HTERT RPE-1 (cell line): ENCODE measurements around the gene SLC24A4.

Source experiments
- in situ Hi-C: fragments of 300-500 bp; cut with MboI; formaldehyde crosslinking; loops from 4 replicates; pipeline ENCODE4 v1.14.3; 2020; ENCODE audit warnings: low sequenced_read_pairs

The SLC24A4 gene

DNA sequence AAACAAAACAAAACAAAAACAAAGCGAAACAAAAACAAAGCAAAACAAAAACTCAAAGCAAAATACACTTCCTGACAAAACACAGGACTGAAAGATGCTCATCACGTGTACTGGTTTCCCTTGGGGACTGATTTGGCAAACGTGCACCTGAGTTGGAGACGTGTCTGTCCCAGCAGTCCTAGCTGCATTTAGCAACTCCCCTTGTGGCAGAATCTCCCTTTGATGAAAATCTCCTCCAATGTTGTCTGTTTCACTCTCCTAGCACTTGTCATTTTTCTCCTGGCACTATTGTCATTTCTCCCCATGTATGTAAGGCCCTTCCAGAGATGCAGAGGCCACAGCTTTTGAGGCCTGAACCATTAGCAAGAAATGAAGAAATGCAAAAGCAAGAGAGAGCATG, 6.8 kb upstream of the SLC24A4 start:
- in situ Hi-C loops: no loop called here

DNA sequence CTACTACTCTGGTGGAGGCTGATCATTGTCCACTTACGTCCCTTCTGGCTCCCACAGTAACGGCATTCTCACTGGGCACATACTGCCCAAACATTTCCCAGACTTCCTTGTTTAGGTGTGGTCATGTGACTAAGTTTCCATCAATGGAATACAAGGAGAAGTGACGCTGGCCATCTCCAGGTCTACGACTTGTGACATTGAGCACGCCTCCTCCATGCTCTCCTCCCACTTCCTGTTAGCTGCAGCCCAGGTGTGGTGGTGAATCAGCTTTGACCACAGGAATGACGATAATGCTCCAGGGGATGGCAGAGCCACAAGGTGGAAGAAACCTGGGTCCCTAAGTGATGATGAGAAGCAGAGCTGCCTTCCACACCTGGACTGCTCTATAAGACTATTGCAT, 6.0 kb upstream of the SLC24A4 start:
- in situ Hi-C loops: no loop called here

GRCh38 chr14:92317511-92317910, 5.5 kb upstream of the SLC24A4 start:
- in situ Hi-C loops: no loop called here

DNA sequence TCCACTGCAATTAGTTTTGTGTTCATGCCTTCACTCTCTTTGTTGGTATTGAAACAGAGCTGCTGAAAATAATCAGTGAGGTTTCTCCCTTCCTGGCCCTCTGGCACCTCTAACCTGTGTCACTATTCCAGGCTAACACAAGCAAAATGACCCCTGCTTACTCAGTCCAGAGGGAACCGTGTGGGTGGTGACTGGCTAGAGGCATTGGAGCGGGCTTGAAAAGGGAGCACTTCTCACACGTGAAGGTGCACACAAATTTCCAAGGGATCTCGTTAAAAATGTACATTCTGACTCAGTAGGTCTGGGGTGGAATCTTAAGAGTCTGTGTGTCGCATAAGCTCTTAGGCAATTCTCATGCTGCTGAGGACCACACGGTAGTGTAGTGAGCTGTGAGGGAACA, 1.3 kb upstream of the SLC24A4 start:
- in situ Hi-C loops: no loop called here

- in situ Hi-C loops: no loop called here
Observed at GRCh38 chr14:92322516-92322915, 449 bp upstream of the SLC24A4 start.

- in situ Hi-C loops: no loop called here
Observed at GRCh38 chr14:92323916-92324818, 1.2 kb downstream of the SLC24A4 start.

- in situ Hi-C loops: no loop called here
Observed at GRCh38 chr14:92325835-92326234, 2.9 kb downstream of the SLC24A4 start.

DNA sequence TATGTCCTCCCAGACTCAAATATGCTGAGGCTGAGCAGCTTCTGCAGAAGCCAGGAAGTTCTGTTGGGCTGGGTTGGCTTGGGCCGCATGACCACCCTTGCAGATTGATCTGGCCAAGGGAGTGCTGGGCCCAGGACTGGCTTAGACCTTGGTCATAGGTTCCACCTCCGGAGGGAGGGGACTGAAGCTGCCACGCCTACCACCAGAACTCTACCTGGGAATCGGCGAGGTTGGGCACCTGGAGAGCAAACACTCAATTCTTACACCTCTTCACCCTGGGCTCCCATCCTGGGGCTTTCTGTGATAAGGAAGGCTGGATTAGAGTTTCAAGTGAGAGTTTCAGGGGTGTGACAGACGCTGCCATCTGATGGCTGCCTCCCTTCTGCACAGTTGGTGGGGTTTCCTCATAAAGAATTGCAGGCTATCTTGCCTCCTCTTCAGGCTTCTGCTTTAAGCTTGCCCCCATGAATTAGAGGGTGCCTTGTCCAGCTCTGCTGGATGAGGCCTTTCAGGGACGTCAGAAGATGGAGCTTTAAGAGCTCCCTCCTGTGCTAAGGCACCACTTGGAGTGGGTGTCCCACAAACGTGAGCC, 5.8 kb downstream of the SLC24A4 start:
- in situ Hi-C loops: no loop called here

DNA sequence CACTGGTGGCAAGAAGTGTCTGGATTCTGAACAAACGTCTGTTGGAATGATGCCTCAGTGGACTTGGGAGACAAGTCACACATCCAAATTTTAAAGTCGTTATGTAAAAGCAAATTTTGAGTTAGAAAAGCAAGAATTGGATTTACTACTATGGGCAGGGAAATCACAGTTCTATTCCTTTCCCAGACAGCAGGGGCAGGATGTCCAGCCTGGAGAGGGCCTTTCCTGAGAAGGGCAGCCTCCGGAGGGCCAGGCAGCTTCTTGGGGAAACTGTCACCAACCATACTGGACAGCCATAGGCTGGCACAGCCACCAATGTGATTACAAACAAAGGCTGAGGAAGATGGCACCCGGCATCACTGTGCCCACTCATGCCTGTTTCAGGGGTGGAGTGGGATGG, 11.1 kb downstream of the SLC24A4 start:
- in situ Hi-C loops: no loop called here

DNA sequence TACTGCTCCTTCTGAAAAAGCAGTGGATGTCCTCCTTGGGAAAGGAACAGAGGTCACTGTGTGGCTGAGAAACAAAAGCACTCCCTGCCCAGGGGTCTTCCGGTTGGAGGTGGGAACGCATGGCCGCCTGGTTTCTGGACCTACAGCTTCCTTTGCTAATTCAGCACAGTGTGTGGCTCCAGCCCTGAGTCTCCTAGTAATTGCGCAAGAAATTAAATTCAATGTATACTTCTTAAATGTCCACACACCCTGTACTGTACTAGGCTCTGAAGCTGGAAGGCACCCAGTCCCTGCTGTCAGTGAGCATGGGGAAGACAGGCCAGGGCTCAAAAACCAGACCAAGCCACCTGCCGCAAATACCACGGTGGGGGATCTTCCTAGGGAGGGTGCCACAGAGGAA, 13.4 kb downstream of the SLC24A4 start:
- in situ Hi-C loops: no loop called here

GRCh38 chr14:92339426-92339825, 16.5 kb downstream of the SLC24A4 start:
- in situ Hi-C loops: no loop called here

DNA sequence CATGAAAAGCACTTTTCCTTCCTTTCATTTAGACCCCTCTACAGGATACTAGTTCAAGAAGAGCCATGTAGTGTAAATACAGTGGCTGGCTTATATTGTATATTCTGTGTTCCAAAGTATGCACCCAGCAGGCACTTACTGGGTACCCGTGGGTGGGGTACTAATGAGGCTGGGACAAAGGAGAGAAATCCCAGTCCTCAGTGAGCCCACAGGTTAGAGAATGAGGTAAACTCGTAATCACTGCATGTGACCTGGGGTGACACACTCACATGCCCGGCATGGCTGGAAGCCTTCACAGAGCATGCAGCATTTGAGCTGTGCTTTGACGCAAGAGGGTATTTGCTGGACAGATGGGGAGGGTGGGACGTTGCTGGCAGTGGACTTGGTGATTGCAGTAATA, 17.1 kb downstream of the SLC24A4 start:
- in situ Hi-C loops: no loop called here

- in situ Hi-C loops: no loop called here
Observed at GRCh38 chr14:92340931-92341330, 18.0 kb downstream of the SLC24A4 start.

DNA sequence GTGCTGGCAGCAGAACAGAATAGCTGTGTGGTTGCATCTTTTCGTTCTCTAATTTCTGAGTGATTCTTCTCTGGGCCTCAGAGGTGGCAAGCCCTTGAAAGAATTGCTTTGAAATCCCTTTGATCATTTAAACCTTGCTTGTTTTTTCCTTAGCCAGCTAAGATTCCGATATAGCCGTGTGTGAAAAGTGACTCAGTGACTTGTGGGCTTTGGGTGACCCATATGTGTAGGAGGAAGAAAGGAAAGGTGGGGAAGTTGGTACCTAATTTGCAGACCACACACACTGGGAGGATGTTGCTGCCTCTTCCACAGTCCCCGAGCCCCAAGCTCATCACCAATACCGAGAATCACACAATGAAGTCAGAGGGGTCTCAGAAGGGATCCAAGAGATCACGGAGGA, 18.8 kb downstream of the SLC24A4 start:
- in situ Hi-C loops: no loop called here

DNA sequence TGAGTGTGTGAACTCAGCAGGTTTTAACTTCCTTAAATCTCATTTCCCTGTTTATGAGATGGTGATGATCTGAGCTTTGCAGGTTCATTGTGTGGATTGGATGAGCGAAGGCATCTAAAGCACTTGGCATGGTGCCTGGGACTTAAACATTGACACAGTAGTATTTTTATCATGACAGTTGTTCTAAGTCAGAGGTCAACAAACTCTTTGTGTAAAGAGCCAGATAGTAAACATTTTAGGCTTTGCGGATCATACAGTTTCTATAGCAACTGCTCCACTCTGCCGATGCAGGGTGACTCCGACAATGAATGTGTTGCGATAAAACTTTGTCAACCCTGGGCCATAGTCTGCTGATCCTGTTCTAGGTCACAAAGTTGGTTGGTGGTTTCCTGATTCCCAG, 25.2 kb downstream of the SLC24A4 start:
- in situ Hi-C loops: no loop called here

DNA sequence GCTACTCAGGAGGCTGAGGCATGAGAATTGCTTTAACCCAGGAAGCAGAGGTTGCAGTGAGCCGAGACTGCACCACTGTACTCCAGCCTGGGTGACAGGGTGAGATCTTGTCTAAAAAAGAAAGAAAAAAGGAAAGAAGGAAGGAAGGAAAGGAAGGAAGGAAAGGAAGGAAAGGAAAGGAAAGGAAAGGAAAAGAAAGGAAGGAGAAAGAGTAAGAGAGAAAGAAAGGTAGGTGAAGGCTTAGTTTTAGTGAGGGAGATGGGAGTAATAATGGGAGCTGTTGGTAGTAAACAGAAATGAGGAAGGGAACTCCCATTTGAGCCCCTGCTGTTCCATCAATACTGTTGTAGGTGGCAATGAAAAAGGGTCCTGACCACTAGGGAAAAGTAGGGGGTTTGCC, 28.8 kb downstream of the SLC24A4 start:
- in situ Hi-C loops: no loop called here

GRCh38 chr14:92352158-92352985, 29.4 kb downstream of the SLC24A4 start:
- in situ Hi-C loops: no loop called here

- in situ Hi-C loops: no loop called here
Observed at GRCh38 chr14:92353447-92353846, 30.5 kb downstream of the SLC24A4 start.

GRCh38 chr14:92356677-92357076, 33.7 kb downstream of the SLC24A4 start:
- in situ Hi-C loops: no loop called here

DNA sequence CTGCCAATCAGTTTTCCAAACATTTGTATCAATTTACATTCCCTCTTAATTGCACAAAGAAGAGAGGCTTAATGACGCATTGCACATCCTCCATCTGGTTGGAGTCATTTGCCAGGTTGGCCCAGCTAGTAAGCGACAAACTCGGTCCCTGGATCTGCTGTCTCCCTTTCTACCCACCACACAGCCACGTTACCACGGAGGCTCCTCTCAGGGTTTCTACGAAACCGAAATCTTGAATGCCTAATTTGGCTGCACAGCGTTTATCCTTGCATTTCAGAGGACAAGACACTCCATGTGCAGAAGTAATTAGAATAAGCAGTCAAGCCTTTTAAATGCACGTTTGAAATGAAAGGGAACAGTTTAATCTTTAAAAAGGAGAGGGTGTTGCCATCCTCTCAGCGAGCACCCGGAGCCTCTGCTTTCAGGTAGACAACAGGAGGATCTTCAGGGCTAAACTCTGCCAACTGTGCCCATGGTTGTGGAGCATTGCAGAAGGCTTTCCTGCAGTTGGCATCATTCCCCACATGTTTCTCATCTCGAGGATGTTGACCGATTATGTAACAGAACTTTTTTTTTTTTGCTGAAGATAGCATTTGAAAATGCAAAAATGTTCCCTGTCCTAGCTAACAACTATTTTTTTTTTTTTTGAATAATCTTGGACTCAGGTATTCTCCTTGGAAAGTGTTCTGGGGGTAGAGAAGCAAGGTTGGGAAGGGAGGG, 37.8 kb downstream of the SLC24A4 start:
- in situ Hi-C loops: no loop called here

- in situ Hi-C loops: no loop called here
Observed at GRCh38 chr14:92362781-92363235, 39.8 kb downstream of the SLC24A4 start.
